Measurements from ENCODE around the gene RECQL5.

The RECQL5 gene

DNA sequence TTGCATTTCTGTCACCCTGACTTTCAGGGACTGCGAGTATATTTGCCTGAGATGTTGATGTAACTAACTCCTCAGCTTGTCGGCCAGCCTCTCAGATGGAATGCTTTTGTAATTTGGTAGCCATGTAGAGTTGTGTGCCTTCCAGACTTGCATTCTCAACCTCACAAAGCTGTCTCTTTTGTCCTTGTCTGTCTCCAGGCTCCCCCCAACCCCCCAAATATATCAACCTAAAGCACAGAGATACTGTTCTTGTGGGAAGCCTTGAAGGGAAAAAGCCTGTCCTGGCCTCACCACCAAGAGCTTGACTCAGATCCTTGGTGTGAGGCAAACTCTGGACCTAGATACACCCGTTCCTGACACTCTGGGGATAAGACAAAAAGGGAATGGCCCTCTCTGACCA lies 18.5 kb upstream of the RECQL5 start:
- no peak for FAIRE-seq

- FAIRE-seq: no peak
Observed at GRCh38 chr17:75684924-75685323, 18.0 kb upstream of the RECQL5 start.

GRCh38 chr17:75684249-75684648 lies 17.3 kb upstream of the RECQL5 start:
- FAIRE-seq: no peak

GRCh38 chr17:75683583-75683982 lies 16.6 kb upstream of the RECQL5 start:
- no peak for FAIRE-seq

DNA sequence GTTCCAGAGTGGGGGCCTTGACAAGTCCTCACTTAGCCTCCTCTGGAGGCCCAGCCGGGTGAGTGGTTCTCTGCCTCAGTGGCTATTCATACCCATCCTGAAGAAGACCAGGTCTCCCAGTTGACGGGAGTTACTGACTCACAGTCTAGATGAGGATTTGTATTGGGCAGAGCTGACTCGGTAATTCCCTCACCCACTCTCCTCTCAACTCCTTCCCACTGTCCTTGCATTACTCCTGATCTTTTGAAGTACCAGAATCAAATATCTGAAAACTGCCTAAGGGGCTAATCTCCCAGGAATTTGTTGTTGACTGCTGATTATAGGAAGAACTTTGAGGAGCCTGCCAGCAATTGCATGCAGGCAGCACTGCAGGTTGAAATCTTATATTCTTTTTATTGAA lies 14.3 kb upstream of the RECQL5 start:
- no peak for FAIRE-seq

DNA sequence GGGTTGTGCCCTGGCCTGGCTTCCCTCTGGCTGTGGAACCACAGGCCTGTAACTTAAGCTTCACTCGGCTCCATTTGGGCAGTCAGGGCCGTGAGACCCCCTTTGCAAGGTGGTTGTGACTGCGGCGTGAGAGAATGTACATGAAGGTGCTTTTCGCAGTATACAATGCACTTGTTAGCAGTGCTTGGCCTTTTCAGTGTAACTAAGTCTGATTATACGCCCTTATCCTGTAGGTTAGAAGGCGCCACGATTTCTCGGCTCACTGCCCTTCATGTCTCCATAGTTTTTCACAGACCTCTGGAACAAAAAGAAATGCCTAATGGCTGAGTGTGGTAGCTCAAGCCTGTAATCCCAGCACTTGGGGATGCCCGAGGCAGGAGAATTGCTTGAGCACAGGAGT lies 13.5 kb upstream of the RECQL5 start:
- FAIRE-seq: no peak

- FAIRE-seq: no peak
Observed at GRCh38 chr17:75679706-75680211, 12.8 kb upstream of the RECQL5 start.

GRCh38 chr17:75676461-75676860 lies 9.5 kb upstream of the RECQL5 start:
- no peak for FAIRE-seq

GRCh38 chr17:75673487-75673886 lies 6.5 kb upstream of the RECQL5 start:
- no peak for FAIRE-seq

DNA sequence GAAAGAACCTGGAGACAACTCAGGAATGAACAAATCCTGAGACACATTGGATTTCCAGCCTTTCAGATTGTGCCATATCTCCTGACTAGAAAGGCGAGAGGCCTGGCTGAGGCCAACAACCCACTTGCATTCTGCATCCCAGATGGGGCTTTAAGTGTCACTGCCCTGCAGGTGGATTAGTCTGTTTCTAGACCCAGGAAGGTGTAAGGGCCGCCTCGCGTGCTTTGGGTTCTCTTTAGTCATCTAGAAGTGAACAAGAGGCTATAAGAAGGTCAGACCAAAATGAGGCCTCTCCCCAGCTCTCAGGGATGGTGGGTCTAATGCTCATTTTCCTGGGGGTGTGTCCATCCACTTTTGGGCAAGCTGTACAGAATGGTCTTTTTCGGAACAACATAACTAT lies 5.1 kb upstream of the RECQL5 start:
- FAIRE-seq: no peak

DNA sequence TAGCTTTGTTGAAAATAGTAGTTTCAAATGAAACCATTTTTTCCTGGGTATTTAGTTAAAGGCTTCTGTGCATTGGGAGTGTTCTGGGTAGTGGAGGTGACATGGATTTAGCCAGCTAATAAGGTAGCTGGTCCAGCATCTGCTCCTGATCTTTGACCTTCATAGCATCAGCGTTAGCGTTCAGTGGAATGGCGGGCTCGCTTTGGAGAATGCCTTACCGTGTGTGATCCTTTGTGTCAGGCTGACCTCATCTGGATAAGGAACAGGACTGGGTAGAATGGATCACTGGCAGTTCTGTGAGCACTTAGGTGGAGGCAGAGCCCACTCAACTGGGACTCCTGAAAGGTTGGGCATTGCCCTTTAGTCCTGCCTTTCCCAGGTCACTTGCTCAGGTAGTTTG lies 3.9 kb upstream of the RECQL5 start:
- FAIRE-seq: no peak

DNA sequence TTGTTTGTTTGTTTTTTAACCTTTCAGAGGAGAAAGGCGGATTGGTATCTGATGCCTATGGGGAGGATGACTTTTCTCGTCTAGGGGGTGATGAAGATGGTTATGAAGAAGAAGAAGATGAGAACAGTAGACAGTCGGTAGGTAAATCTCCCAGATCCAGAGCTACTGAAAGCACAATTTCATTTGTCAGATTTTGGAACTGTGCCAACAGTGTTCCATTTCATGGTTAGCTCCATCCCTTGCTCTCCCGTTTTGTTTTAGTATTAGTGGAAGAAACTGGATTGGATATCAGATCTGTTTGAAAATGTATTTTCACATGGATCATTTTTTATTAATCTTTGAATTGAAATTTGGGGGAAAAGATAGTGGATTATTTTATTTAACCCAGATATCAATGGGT lies 1.5 kb upstream of the RECQL5 start:
- no peak for FAIRE-seq

- FAIRE-seq: no peak
Observed at GRCh38 chr17:75667825-75668224, 871 bp upstream of the RECQL5 start.

GRCh38 chr17:75665981-75666380 lies 973 bp downstream of the RECQL5 start:
- no peak for FAIRE-seq

GRCh38 chr17:75664099-75664549 lies 2.8 kb downstream of the RECQL5 start:
- no peak for FAIRE-seq

- no peak for FAIRE-seq
Observed at GRCh38 chr17:75662511-75662910, 4.4 kb downstream of the RECQL5 start.

DNA sequence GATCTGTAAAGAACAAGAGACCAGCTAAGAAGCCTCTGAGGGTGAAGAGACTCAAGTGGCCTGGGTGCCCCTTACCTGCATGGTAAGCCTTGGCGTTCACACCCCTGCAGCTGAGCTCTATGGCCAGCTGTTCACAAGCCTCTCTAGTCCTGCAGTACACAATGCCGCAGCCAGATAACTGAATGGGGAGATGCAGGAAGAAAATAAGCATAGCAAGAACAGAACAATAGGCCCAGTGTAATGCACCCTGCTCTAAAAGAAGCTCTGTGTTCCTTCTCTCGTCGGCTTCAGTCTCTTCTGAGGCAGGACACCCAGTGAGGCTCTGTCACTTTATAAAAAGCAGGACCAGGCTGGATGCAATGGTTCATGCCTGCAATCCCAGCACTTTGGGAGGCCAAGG lies 5.4 kb downstream of the RECQL5 start:
- no peak for FAIRE-seq

DNA sequence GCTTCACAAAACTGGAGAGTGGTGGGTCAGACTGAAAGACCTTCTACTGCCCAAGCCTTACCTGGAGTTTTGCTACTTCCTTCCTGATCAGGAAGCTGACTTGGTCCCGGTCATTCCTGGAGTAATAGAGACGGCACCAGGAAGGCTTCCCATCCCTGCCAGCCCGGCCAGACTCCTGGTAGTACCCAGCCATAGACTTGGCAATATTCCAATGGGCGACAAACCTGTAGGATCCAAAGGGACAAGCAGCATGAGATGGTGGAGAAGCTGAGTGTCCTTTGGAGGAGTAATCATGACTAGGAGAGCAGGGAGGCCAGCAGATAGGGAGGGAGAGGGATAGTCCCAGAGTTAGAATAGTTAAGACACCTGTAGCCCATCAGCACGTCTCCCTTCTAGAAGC lies 8.7 kb downstream of the RECQL5 start:
- FAIRE-seq: no peak

GRCh38 chr17:75654176-75654575 lies 12.8 kb downstream of the RECQL5 start:
- FAIRE-seq: no peak

- no peak for FAIRE-seq
Observed at GRCh38 chr17:75652934-75653549, 13.9 kb downstream of the RECQL5 start.

- FAIRE-seq: no peak
Observed at GRCh38 chr17:75652341-75652740, 14.6 kb downstream of the RECQL5 start.

- FAIRE-seq: no peak
Observed at GRCh38 chr17:75650874-75651273, 16.1 kb downstream of the RECQL5 start.

GRCh38 chr17:75649687-75650086 lies 17.3 kb downstream of the RECQL5 start:
- no peak for FAIRE-seq

DNA sequence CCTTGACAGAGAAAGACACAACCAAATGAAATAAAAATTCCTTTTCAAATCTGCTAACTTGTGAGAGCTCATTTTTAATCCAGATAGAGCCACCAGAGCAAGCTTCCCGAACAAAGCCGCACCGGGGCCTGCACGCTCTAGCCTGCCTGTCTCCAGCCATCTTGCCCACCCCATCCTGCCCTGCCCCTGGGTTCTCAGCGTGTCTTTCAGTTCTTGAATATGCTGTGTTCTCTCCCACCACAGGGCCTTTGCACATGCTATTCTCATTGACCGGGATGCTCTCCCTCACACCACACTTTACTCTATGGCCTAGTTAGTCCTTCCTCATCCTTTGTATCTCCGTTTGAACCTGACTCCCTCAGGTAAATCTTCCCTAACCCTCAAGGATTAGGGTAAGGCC lies 19.0 kb downstream of the RECQL5 start:
- FAIRE-seq: no peak

DNA sequence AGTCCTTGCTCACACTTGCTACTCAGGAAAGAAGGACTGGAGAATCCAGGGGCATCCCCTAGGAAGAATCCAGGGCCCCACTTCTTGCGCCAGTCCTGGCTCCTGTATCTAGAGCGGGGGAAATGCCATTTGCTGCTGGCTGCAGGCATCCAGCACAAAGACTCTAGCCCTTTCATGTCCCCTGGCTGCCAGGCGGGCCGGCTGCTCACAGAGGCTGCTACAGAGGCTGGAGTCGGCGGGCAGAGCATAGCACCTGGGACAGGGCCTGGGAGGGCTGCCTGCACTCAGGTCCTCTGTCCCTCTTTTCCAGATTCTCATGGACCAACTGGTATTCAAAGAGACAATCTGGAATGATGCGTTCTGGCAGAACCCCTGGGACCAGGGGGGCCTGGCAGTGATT lies 19.9 kb downstream of the RECQL5 start:
- FAIRE-seq: no peak

DNA sequence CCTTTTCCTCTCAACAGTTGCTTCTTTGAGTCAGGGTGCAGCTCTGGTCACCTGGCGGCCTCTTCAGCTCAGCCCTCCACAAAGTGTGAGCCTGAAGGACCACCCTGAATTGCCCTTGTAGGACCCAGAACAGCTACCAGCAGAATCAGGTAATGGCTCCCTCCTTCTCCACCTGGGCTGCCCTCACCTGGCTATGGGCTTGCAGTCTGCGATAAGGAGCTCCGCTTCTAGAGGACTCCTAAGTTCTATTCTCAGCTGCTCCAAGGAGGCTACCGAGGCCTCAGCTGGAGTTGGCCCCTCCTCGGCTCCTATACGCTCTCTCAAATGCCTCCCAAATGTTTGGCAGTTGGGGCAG lies 20.3 kb downstream of the RECQL5 start:
- no peak for FAIRE-seq
